Caco-2 (cell line): ENCODE data around the gene DCST1. TPM values are rescaled to one million over a fixed set of nuclear protein-coding genes. Genes with fewer than 3 reads are reported as not detected.

Experiments used
- BruUV-seq: library from RNA; stranded (reverse); fragments of 400-500 nt; replicated peaks from 2 replicates; lab custom pipeline; 2021; lab: Mats Ljungman, UMichigan
- CTCF ChIA-PET: fragments of 300-600 bp; sonication (Branson Sonifier 250); formaldehyde crosslinking; loops from one replicate; lab custom pipeline; 2022; ENCODE audit warnings: antibody characterized with exemption; lab: Charles Lee
- POLR2A ChIA-PET: fragments of 300-600 bp; sonication (Branson Sonifier 250); formaldehyde crosslinking; loops from one replicate; lab custom pipeline; 2022; ENCODE audit warnings: antibody characterized with exemption; lab: Charles Lee
- DNase-seq, 2 experiments: peaks; one replicate each; pipeline versions ENCODE4 v3.0.0 to v3.0.0-alpha.2; 2020 to 2022
- H3K27me3 ChIP-seq: replicated peaks from 2 replicates; pipeline ENCODE4 v1.6.0; 2011; ENCODE audit warnings: low read length; ENCODE audit not compliant: control insufficient read depth, insufficient read depth
- H3K36me3 ChIP-seq: 2 replicates; pipeline ENCODE4 v1.5.1; 2011; ENCODE audit warnings: low read length; ENCODE audit not compliant: control insufficient read depth, insufficient read depth
- H3K4me1 ChIP-seq: fragments of 250-450 bp; sonication (Bioruptor Pico); 2 replicates; pipeline ENCODE4 v1.5.1; 2020; ENCODE audit warnings: mild to moderate bottlenecking
- H3K4me3 ChIP-seq: 2 replicates; pipeline ENCODE4 v1.5.1; 2011; ENCODE audit warnings: low read depth, mild to moderate bottlenecking, control low read depth, low read length
- H3K9me3 ChIP-seq: fragments of 250-450 bp; sonication (Bioruptor Pico); 2 replicates; pipeline ENCODE4 v1.5.1; 2020; ENCODE audit warnings: mild to moderate bottlenecking, moderate library complexity
- H3K27ac Mint-ChIP-seq: one replicate; pipeline ENCODE4 v1.8.0; 2022; ENCODE audit warnings: mixed read lengths; ENCODE audit not compliant: unreplicated experiment
- H3K27me3 Mint-ChIP-seq: one replicate; pipeline ENCODE4 v1.8.0; 2022; ENCODE audit warnings: mixed read lengths; ENCODE audit not compliant: insufficient read depth, unreplicated experiment
- H3K36me3 Mint-ChIP-seq: one replicate; pipeline ENCODE4 v1.8.0; 2022; ENCODE audit warnings: mild to moderate bottlenecking, mixed read lengths; ENCODE audit not compliant: insufficient read depth, unreplicated experiment
- H3K4me1 Mint-ChIP-seq: one replicate; pipeline ENCODE4 v1.8.0; 2022; ENCODE audit warnings: low read depth, mixed read lengths; ENCODE audit not compliant: unreplicated experiment
- H3K4me3 Mint-ChIP-seq: one replicate; pipeline ENCODE4 v1.8.0; 2022; ENCODE audit warnings: mild to moderate bottlenecking, moderate library complexity, mixed read lengths; ENCODE audit not compliant: unreplicated experiment
- H3K9me3 Mint-ChIP-seq: one replicate; pipeline ENCODE4 v1.8.0; 2022; ENCODE audit warnings: mixed read lengths; ENCODE audit not compliant: unreplicated experiment
- CTCF ChIP-seq, 2 experiments: fragments of 200-600 bp in 1 of 2; IDR thresholded peaks; 1 replicate in 1 of 2; 2 replicates in 1 of 2; pipeline versions ENCODE4 v1.5.1 to v1.8.0; 2011 to 2022; ENCODE audit warnings: antibody characterized with exemption in 1 of 2, control low read depth in 1 of 2, inconsistent platforms in 1 of 2, low read depth in 1 of 2, low read length in 1 of 2, mild to moderate bottlenecking in 1 of 2, moderate library complexity in 1 of 2; ENCODE audit not compliant: insufficient read depth in 1 of 2, severe bottlenecking in 1 of 2, unreplicated experiment in 1 of 2
- intact Hi-C: fragments of 100-400 bp; cut with micrococcal nuclease; formaldehyde crosslinking; loops from one replicate; pipeline ENCODE4 v1.10.0; 2022; ENCODE audit not compliant: unreplicated experiment
- total RNA-seq: library from RNA; stranded (reverse); gene quantifications from 2 replicates; pipeline ENCODE4 v1.2.3, GENCODE V29; 2022

DCST1 gene
- total RNA-seq, 1 experiment from 2014 or later: not detected

GRCh38 chr1:155068599-155068998, 35.0 kb downstream of the DCST1 start:
- no TSS peak for BruUV-seq
- H3K4me1 ChIP-seq: peaks cover 29% of the 10 kb centered on the region
- H3K27ac Mint-ChIP-seq: no peak overlapping the region
- no peak for TF ChIP-seq CTCF (IDR thresholded peaks at IDR 0.05; ENCODE audit: insufficient read depth in 1 of 2, low read depth in 1 of 2, low read length in 1 of 2, severe bottlenecking in 1 of 2, unreplicated experiment in 1 of 2)
- ChIA-PET CTCF (no interaction called here), POLR2A (no interaction called here)
- DNase-seq: no peak
- H3K27me3 ChIP-seq: no peaks in the 10 kb centered on the region
- intact Hi-C loops: no loop called here
- no peak overlapping the region for H3K4me3 ChIP-seq
- no peak overlapping the region for H3K4me3 Mint-ChIP-seq
- no peaks in the 10 kb centered on the region for H3K27me3 Mint-ChIP-seq
- H3K36me3 ChIP-seq: peaks cover 2% of the 10 kb centered on the region; the same call in 1 of the 2 replicates
- H3K9me3 Mint-ChIP-seq: no peaks in the 10 kb centered on the region
- peaks cover 16% of the 10 kb centered on the region for H3K4me1 Mint-ChIP-seq
- no peaks in the 10 kb centered on the region for H3K9me3 ChIP-seq
- peaks cover 20% of the 10 kb centered on the region for H3K36me3 Mint-ChIP-seq

- Histone ChIP-seq H3K4me3 (no peak overlapping the region), H3K27me3 (no peaks in the 10 kb centered on the region), H3K9me3 (no peaks in the 10 kb centered on the region), H3K36me3 (peaks cover 2% of the 10 kb centered on the region; the same call in 1 of the 2 replicates), H3K4me1 (peaks cover 25% of the 10 kb centered on the region)
- H3K4me3 Mint-ChIP-seq: peak overlapping the region; percentile 20
- no peaks in the 10 kb centered on the region for H3K9me3 Mint-ChIP-seq
- no peak overlapping the region for H3K27ac Mint-ChIP-seq
- POLR2A ChIA-PET: no interaction called here
- H3K4me1 Mint-ChIP-seq: peaks cover 8% of the 10 kb centered on the region
- peak in 1 of 2 experiments; percentile 64 for DNase-seq
- TF ChIP-seq CTCF (IDR thresholded peaks at IDR 0.05; ENCODE audit: insufficient read depth in 1 of 2, low read depth in 1 of 2, low read length in 1 of 2, severe bottlenecking in 1 of 2, unreplicated experiment in 1 of 2): no peak
- no TSS peak for BruUV-seq
- H3K36me3 Mint-ChIP-seq: peaks cover 15% of the 10 kb centered on the region
- CTCF ChIA-PET: interaction anchor here (0.5 to 1.2 kb wide), 4 partner anchors 8 to 881 kb away, joined by 3 to 5 read pairs (median 4); partner anchors contain the start of gene ADAM15
- intact Hi-C loops: loop anchor here (1.0 kb wide), 1 partner anchor 15 kb away; no protein-coding TSS in a partner anchor
- no peaks in the 10 kb centered on the region for H3K27me3 Mint-ChIP-seq
Measured at GRCh38 chr1:155069551-155070157, 36.0 kb downstream of the DCST1 start.

- no peak for DNase-seq
- Histone ChIP-seq H3K4me3 (peak overlapping the region; percentile 30), H3K9me3 (no peaks in the 10 kb centered on the region), H3K4me1 (peaks cover 20% of the 10 kb centered on the region), H3K27me3 (no peaks in the 10 kb centered on the region), H3K36me3 (peaks cover 2% of the 10 kb centered on the region; the same call in 1 of the 2 replicates)
- Mint-ChIP-seq H3K4me1 (peaks cover 5% of the 10 kb centered on the region), H3K36me3 (peaks cover 12% of the 10 kb centered on the region), H3K27ac (no peak overlapping the region), H3K27me3 (no peaks in the 10 kb centered on the region), H3K9me3 (no peaks in the 10 kb centered on the region), H3K4me3 (peak overlapping the region; percentile 20)
- ChIA-PET CTCF (interaction anchor here (0.5 to 1.2 kb wide), 9 partner anchors 9 to 103 kb away, joined by 3 to 7 read pairs (median 4); partner anchors contain the start of genes ADAM15 and KRTCAP2), POLR2A (no interaction called here)
- intact Hi-C loops: loop anchor here (1.0 kb wide), 1 partner anchor 14 kb away; no protein-coding TSS in a partner anchor
- TF ChIP-seq CTCF (IDR thresholded peaks at IDR 0.05; ENCODE audit: insufficient read depth in 1 of 2, low read depth in 1 of 2, low read length in 1 of 2, severe bottlenecking in 1 of 2, unreplicated experiment in 1 of 2): no peak
- no TSS peak for BruUV-seq
Measured at GRCh38 chr1:155070158-155070621, 36.6 kb downstream of the DCST1 start.
